Subcutaneous abdominal adipose tissue (tissue), 5 donors: ENCODE data around the gene KCNJ14.

Experiments used
- H3K27ac ChIP-seq: one replicate; pipeline ENCODE4 v1.7.0; 2013; ENCODE audit warnings: low read depth, mild to moderate bottlenecking, inconsistent platforms, low read length, moderate library complexity
- H3K27me3 ChIP-seq, 5 donors: one replicate each; pipeline ENCODE4 v1.7.0; 2013; ENCODE audit warnings: low read length in 5 of 5, inconsistent platforms in 1 of 5; ENCODE audit not compliant: control insufficient read depth in 5 of 5, insufficient read depth in 4 of 5
- H3K36me3 ChIP-seq, 5 donors: one replicate each; pipeline ENCODE4 v1.7.0; 2013; ENCODE audit warnings: low read length in 5 of 5; ENCODE audit not compliant: control insufficient read depth in 5 of 5, insufficient read depth in 5 of 5
- H3K4me1 ChIP-seq, 5 donors: one replicate each; pipeline ENCODE4 v1.7.0; 2013; ENCODE audit warnings: low read length in 5 of 5, mild to moderate bottlenecking in 3 of 5, moderate library complexity in 1 of 5; ENCODE audit not compliant: control insufficient read depth in 5 of 5, insufficient read depth in 5 of 5
- H3K4me3 ChIP-seq, 5 donors: one replicate each; pipeline ENCODE4 v1.7.0; 2013; ENCODE audit warnings: low read length in 5 of 5, low read depth in 1 of 5
- H3K9ac ChIP-seq, 5 donors: one replicate each; pipeline ENCODE4 v1.7.0; 2013; ENCODE audit warnings: low read length in 5 of 5, mild to moderate bottlenecking in 4 of 5, moderate library complexity in 3 of 5
- H3K9me3 ChIP-seq, 5 donors: one replicate each; pipeline ENCODE4 v1.7.0; 2013; ENCODE audit warnings: low read length in 5 of 5; ENCODE audit not compliant: control insufficient read depth in 5 of 5
- donor health status: healthy.
- donor health status: healthy.
- donor health status: healthy.
- donor health status: healthy.
- donor health status: healthy.

KCNJ14 gene

GRCh38 chr19:48444936-48445200, 10.5 kb upstream of the KCNJ14 start:
- Histone ChIP-seq H3K4me3 (peak overlapping the region; percentile 94 to 99 (median 97)), H3K36me3 (peaks cover 4 to 25% (median 19%) of the 10 kb centered on the region in 5 donors), H3K4me1 (peaks cover 3 to 31% (median 27%) of the 10 kb centered on the region in 5 donors), H3K27ac (no peak overlapping the region), H3K9me3 (no peaks in the 10 kb centered on the region), H3K27me3 (peaks cover 0 to 11% (median 2%) of the 10 kb centered on the region in 5 donors), H3K9ac (peak overlapping the region in 3 of 5 donors; percentile 14 to 96 (median 94))

- Histone ChIP-seq H3K27ac (peak overlapping the region; percentile 78), H3K9me3 (no peaks in the 10 kb centered on the region), H3K4me1 (peaks cover 3 to 31% (median 27%) of the 10 kb centered on the region in 5 donors), H3K36me3 (peaks cover 4 to 29% (median 23%) of the 10 kb centered on the region in 5 donors), H3K9ac (peak overlapping the region in 4 of 5 donors; percentile 92 to 96 (median 94)), H3K4me3 (peak overlapping the region; percentile 94 to 99 (median 97)), H3K27me3 (peaks cover 0 to 11% (median 2%) of the 10 kb centered on the region in 5 donors)
These were observed 10.1 kb upstream of the KCNJ14 start for GRCh38 chr19:48445256-48445605.

DNA sequence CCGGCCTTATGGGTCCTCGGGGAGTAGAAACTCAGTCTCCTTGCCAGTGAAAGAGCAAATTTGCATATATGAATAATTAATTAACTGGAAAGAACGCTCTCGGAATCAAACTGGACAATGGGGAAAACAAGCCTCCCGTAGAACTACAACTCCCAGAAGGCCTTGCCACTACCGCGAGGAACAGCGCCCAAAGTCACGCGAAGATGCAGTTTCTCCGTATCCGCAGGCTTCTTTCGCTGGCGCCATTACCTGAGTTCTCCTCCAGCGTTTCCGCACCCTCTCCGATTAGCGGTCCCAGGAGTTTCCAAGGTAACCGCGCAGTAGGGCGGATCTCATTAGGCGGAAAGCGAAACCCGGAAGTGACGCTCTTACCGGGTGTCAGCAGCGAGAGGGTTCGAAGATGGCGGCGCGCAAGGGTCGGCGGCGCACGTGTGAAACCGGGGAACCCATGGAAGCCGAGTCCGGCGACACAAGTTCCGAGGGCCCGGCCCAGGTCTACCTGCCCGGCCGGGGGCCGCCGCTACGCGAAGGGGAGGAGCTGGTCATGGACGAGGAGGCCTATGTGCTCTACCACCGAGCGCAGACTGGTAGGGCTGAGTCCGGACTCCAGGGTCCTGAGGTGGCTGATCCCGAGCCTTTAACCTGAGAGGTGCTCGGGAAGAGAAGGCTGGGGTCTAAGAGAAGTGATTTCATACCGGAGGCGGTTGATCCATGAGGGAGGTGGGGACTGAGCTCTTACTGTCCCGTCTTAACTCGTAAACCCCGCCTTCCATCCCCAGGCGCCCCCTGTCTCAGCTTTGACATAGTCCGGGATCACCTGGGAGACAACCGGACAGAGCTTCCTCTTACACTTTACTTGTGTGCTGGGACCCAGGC, 9.5 kb upstream of the KCNJ14 start, which contains the start of gene GRWD1:
Gene GRWD1 (plus strand): TSS at position 378 of the 876 bp plus-strand sequence. CDS start 23 bp downstream, at position 401.
- Histone ChIP-seq H3K36me3 (peaks cover 4 to 35% (median 29%) of the 10 kb centered on the region in 5 donors), H3K9ac (peak within 1 kb of the TSS; percentile 92 to 96 (median 94)), H3K4me1 (peaks cover 3 to 31% (median 27%) of the 10 kb centered on the region in 5 donors), H3K4me3 (peak within 1 kb of the TSS; percentile 94 to 99 (median 97)), H3K9me3 (no peaks in the 10 kb centered on the region), H3K27ac (peak within 1 kb of the TSS; percentile 78), H3K27me3 (peaks cover 0 to 11% (median 2%) of the 10 kb centered on the region in 5 donors)

- Histone ChIP-seq H3K36me3 (peaks cover 4 to 42% (median 36%) of the 10 kb centered on the region in 5 donors), H3K9me3 (no peaks in the 10 kb centered on the region), H3K27me3 (peaks cover 0 to 11% (median 2%) of the 10 kb centered on the region in 5 donors), H3K27ac (peak overlapping the region; percentile 78), H3K9ac (peak overlapping the region in 4 of 5 donors; percentile 92 to 96 (median 94)), H3K4me3 (peak overlapping the region; percentile 94 to 99 (median 97)), H3K4me1 (peaks cover 3 to 31% (median 27%) of the 10 kb centered on the region in 5 donors)
These were observed 8.8 kb upstream of the KCNJ14 start for GRCh38 chr19:48446579-48446978.

DNA sequence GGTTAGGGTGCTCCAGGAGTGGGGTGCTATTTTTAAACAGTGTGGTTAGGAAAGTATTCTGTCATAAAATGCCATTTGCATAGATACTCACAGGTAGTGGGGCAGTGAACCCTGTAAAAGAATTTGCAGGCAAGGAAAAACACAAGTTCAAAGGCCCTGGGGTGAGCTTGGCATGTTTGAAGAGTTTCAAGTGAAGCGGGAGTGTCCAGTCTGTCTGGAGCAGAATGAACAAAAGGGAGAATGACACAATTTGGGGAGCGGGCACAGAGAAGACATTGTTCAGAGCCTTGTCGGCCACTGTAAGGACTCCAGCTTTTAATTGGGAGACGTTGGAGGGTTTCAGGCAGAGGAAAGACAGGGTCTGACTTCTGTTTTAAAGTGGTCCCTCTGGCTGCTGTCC, 6.8 kb upstream of the KCNJ14 start:
- Histone ChIP-seq H3K4me1 (peaks cover 3 to 30% (median 27%) of the 10 kb centered on the region in 5 donors), H3K27ac (no peak overlapping the region), H3K36me3 (peaks cover 4 to 61% (median 53%) of the 10 kb centered on the region in 5 donors), H3K27me3 (peaks cover 0 to 7% (median 0%) of the 10 kb centered on the region in 5 donors), H3K4me3 (no peak overlapping the region), H3K9ac (no peak overlapping the region), H3K9me3 (no peaks in the 10 kb centered on the region)

GRCh38 chr19:48450441-48450840, 4.9 kb upstream of the KCNJ14 start:
- H3K27ac ChIP-seq = no peak overlapping the region
- H3K4me1 ChIP-seq = peaks cover 3 to 13% (median 9%) of the 10 kb centered on the region in 5 donors
- no peak overlapping the region for H3K4me3 ChIP-seq
- H3K36me3 ChIP-seq = peaks cover 4 to 78% (median 66%) of the 10 kb centered on the region in 5 donors
- no peaks in the 10 kb centered on the region for H3K27me3 ChIP-seq
- H3K9ac ChIP-seq = no peak overlapping the region
- H3K9me3 ChIP-seq = no peaks in the 10 kb centered on the region

DNA sequence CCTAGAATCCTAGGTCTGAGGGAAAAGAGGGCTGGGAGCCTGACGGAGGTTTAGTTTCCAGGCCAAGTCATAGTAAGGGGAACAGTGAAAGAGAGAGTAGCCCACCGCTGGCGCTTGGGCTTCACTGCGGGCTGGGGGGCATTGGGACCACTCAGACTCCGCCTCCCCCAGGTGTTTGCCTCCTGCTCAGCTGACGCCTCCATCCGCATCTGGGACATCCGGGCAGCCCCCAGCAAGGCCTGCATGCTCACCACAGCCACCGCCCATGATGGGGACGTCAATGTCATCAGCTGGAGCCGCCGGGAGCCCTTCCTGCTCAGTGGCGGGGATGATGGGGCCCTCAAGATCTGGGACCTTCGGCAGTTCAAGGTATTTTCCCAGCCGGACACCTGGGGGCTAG, 4.5 kb upstream of the KCNJ14 start:
- Histone ChIP-seq H3K4me1 (peaks cover 3 to 9% (median 9%) of the 10 kb centered on the region in 5 donors), H3K36me3 (peaks cover 4 to 82% (median 70%) of the 10 kb centered on the region in 5 donors), H3K4me3 (no peak overlapping the region)

GRCh38 chr19:48451624-48452023, 3.8 kb upstream of the KCNJ14 start:
- H3K27me3 ChIP-seq = no peaks in the 10 kb centered on the region
- H3K9ac ChIP-seq = no peak overlapping the region

More for the DNA sequence above, 4.5 kb upstream of the KCNJ14 start:
- Histone ChIP-seq H3K27ac (no peak overlapping the region), H3K9ac (no peak overlapping the region), H3K9me3 (no peaks in the 10 kb centered on the region), H3K27me3 (no peaks in the 10 kb centered on the region)

GRCh38 chr19:48452289-48453190, 2.8 kb upstream of the KCNJ14 start:
- Histone ChIP-seq H3K27ac (no peak overlapping the region), H3K9me3 (no peaks in the 10 kb centered on the region), H3K4me1 (no peaks in the 10 kb centered on the region), H3K36me3 (peaks cover 4 to 87% (median 73%) of the 10 kb centered on the region in 5 donors), H3K4me3 (no peak overlapping the region), H3K27me3 (no peaks in the 10 kb centered on the region), H3K9ac (no peak overlapping the region)

More at GRCh38 chr19:48451624-48452023, 3.8 kb upstream of the KCNJ14 start:
- peaks cover 4 to 89% (median 76%) of the 10 kb centered on the region in 5 donors for H3K36me3 ChIP-seq
- peaks cover under 1 to 2% (median 1%) of the 10 kb centered on the region in 5 donors for H3K4me1 ChIP-seq
- no peak overlapping the region for H3K4me3 ChIP-seq
- no peak overlapping the region for H3K27ac ChIP-seq
- no peaks in the 10 kb centered on the region for H3K9me3 ChIP-seq
